Panc1 (cell line): Measurements from ENCODE around the gene CDK2AP2.

Experiments used
- CTCF ChIP-seq: fragments of 450-650 bp; IDR thresholded peaks from 2 replicates; pipeline ENCODE4 v1.5.1; 2017; ENCODE audit warnings: mild to moderate bottlenecking
- POLR2AphosphoS5 ChIP-seq: IDR thresholded peaks from 2 replicates; pipeline ENCODE4 v1.6.1; 2012; ENCODE audit warnings: mild to moderate bottlenecking, low read depth, low read length, moderate library complexity

GRCh38 chr11:67458266-67458665, 49.7 kb downstream of the CDK2AP2 start:
- TF ChIP-seq POLR2AphosphoS5 (no peak), CTCF (no peak)
